Sigmoid colon (tissue), 4 donors: ENCODE results near the gene C2CD4A.

Experiments used
- CTCF ChIP-seq, 4 experiments: fragments of 450-650 bp in 3 of 4; fragments of 200-600 bp in 1 of 4; IDR thresholded peaks; one replicate each; pipeline ENCODE4 v1.5.1; 2016 to 2019; ENCODE audit warnings: antibody characterized with exemption in 4 of 4, mild to moderate bottlenecking in 3 of 4, moderate library complexity in 2 of 4
- EP300 ChIP-seq, 4 donors: sonication (generic); formaldehyde crosslinking; IDR thresholded peaks; one replicate each; pipeline ENCODE4 v1.6.1; 2017; ENCODE audit warnings: antibody characterized with exemption in 4 of 4
- POLR2A ChIP-seq, 2 donors: fragments of 450-650 bp; IDR thresholded peaks; one replicate each; pipeline ENCODE4 v1.6.1; 2016; ENCODE audit warnings: antibody characterized with exemption in 2 of 2, mild to moderate bottlenecking in 2 of 2, moderate library complexity in 2 of 2
- POLR2AphosphoS5 ChIP-seq, 4 donors: sonication (generic); formaldehyde crosslinking; IDR thresholded peaks; one replicate each; pipeline ENCODE4 v1.6.1; 2017; ENCODE audit warnings: antibody characterized with exemption in 4 of 4

GRCh38 chr15:62068810-62069167 is 2.0 kb downstream of the C2CD4A start:
- TF ChIP-seq POLR2A (IDR thresholded peaks at IDR 0.05) = no peak
- no peak for TF ChIP-seq CTCF (IDR thresholded peaks at IDR 0.05)
- no peak for TF ChIP-seq POLR2AphosphoS5 (IDR thresholded peaks at IDR 0.05)
- no peak for TF ChIP-seq EP300 (IDR thresholded peaks at IDR 0.05)
